GM19025 (cell line): ENCODE results near the gene LRRC8D.
"Not testable (repeated sequence)": the region's sequence is repeated elsewhere in the genome, so short reads cannot be mapped to it uniquely, and the experiment has no call there.

Experiments
- ATAC-seq: cut with Tn5 transposase; IDR thresholded peaks from one replicate; pipeline ENCODE4 v1.9.1; 2021; ENCODE audit warnings: mild to moderate bottlenecking, low read depth, moderate library complexity; ENCODE audit not compliant: unreplicated experiment

The LRRC8D gene

GRCh38 chr1:89908672-89909436 lies 88.0 kb downstream of the LRRC8D start:
- ATAC-seq, result no peak

GRCh38 chr1:89910268-89910667 lies 89.4 kb downstream of the LRRC8D start:
- no peak for ATAC-seq

- no peak for ATAC-seq
Measured at GRCh38 chr1:89910780-89911179, 89.9 kb downstream of the LRRC8D start.

GRCh38 chr1:89911191-89911991 lies 90.6 kb downstream of the LRRC8D start:
- ATAC-seq, result no peak

- no peak for ATAC-seq
Measured at GRCh38 chr1:89912073-89912472, 91.2 kb downstream of the LRRC8D start.

- no peak for ATAC-seq
Measured at GRCh38 chr1:89913353-89914095, 92.7 kb downstream of the LRRC8D start.

GRCh38 chr1:89917353-89917752 lies 96.5 kb downstream of the LRRC8D start:
- no peak for ATAC-seq

GRCh38 chr1:89918127-89918793 lies 97.4 kb downstream of the LRRC8D start:
- ATAC-seq, result no peak

GRCh38 chr1:89918794-89919155 lies 97.9 kb downstream of the LRRC8D start:
- no peak for ATAC-seq

- no peak for ATAC-seq
Measured at GRCh38 chr1:89919174-89919573, 98.3 kb downstream of the LRRC8D start.

- ATAC-seq, result no peak
Measured at GRCh38 chr1:89922911-89923310, 102.1 kb downstream of the LRRC8D start.

GRCh38 chr1:89923517-89923916 lies 102.7 kb downstream of the LRRC8D start:
- no peak for ATAC-seq

GRCh38 chr1:89924075-89924474 lies 103.2 kb downstream of the LRRC8D start:
- ATAC-seq, result not testable (repeated sequence)

- ATAC-seq, result no peak
Measured at GRCh38 chr1:89927049-89927448, 106.2 kb downstream of the LRRC8D start.

GRCh38 chr1:89927478-89927877 lies 106.6 kb downstream of the LRRC8D start:
- no peak for ATAC-seq

GRCh38 chr1:89928506-89928905 lies 107.7 kb downstream of the LRRC8D start:
- no peak for ATAC-seq

- no peak for ATAC-seq
Measured at GRCh38 chr1:89929467-89930063, 108.7 kb downstream of the LRRC8D start.

GRCh38 chr1:89930579-89930978 lies 109.7 kb downstream of the LRRC8D start:
- no peak for ATAC-seq

- ATAC-seq, result no peak
Measured at GRCh38 chr1:89931964-89932363, 111.1 kb downstream of the LRRC8D start.
